Type B pancreatic cell (in vitro differentiated cells): ENCODE results near the gene UMAD1. TPM values are rescaled to one million over a fixed set of nuclear protein-coding genes. Genes with fewer than 3 reads are reported as not detected.

Source experiments
- DNase-seq: peaks from one replicate; pipeline ENCODE4 v3.0.0; 2021; ENCODE audit warnings: mixed read lengths; ENCODE audit not compliant: unreplicated experiment; ENCODE audit errors: extremely low spot score
- H3K27ac Mint-ChIP-seq: 2 replicates; pipeline ENCODE4 v1.8.0; 2021; ENCODE audit warnings: mild to moderate bottlenecking, mixed read lengths
- H3K27me3 Mint-ChIP-seq: 2 replicates; pipeline ENCODE4 v1.8.0; 2021; ENCODE audit warnings: mixed read lengths
- H3K36me3 Mint-ChIP-seq: 2 replicates; pipeline ENCODE4 v1.8.0; 2021; ENCODE audit warnings: mixed read lengths
- H3K4me1 Mint-ChIP-seq: one replicate; pipeline ENCODE4 v1.8.0; 2021; ENCODE audit warnings: mixed read lengths; ENCODE audit not compliant: unreplicated experiment
- H3K4me3 Mint-ChIP-seq: 2 replicates; pipeline ENCODE4 v1.8.0; 2021; ENCODE audit warnings: mild to moderate bottlenecking, mixed read lengths
- H3K9me3 Mint-ChIP-seq: 2 replicates; pipeline ENCODE4 v1.8.0; 2021; ENCODE audit warnings: mixed read lengths
- total RNA-seq: library from RNA; stranded (reverse); gene quantifications from 2 replicates; pipeline ENCODE4 v1.2.1, GENCODE V29; 2021; ENCODE audit warnings: low replicate concordance
- TF ChIP-seq, protein P1 (sequence below): fragments of 200-600 bp; sonication (generic); conservative IDR thresholded peaks from 2 replicates; pipeline ENCODE4 v1.5.0; 2021; ENCODE audit warnings: antibody characterized with exemption, mild to moderate bottlenecking

UMAD1 gene
- total RNA-seq, 1 donor from 2014 or later: 9.0 TPM

DNA sequence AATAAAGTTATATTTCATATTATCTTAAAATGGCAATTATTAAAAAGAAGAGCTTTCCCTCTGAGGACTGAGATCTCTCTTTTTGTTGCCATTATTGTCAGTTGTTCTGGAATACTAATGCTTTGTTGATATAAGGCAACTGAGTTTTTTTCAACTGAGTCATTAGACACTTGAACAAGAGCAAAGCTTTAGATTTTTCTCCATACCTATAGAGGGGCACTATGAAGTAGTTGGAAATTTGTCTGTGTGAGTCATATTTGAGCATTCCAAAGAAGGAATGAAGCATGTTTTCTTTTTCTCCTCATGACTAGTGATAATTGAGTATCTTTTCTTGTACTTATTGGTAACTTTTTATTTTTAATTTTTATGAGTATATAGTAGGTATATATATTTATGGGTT is 53.3 kb downstream of the UMAD1 start:
- Mint-ChIP-seq H3K36me3 (peaks cover 4% of the 10 kb centered on the region), H3K27me3 (no peaks in the 10 kb centered on the region), H3K9me3 (peaks cover 6% of the 10 kb centered on the region), H3K4me3 (no peak overlapping the region), H3K4me1 (peaks cover 6% of the 10 kb centered on the region), H3K27ac (no peak overlapping the region)
- TF ChIP-seq, protein P1, sequence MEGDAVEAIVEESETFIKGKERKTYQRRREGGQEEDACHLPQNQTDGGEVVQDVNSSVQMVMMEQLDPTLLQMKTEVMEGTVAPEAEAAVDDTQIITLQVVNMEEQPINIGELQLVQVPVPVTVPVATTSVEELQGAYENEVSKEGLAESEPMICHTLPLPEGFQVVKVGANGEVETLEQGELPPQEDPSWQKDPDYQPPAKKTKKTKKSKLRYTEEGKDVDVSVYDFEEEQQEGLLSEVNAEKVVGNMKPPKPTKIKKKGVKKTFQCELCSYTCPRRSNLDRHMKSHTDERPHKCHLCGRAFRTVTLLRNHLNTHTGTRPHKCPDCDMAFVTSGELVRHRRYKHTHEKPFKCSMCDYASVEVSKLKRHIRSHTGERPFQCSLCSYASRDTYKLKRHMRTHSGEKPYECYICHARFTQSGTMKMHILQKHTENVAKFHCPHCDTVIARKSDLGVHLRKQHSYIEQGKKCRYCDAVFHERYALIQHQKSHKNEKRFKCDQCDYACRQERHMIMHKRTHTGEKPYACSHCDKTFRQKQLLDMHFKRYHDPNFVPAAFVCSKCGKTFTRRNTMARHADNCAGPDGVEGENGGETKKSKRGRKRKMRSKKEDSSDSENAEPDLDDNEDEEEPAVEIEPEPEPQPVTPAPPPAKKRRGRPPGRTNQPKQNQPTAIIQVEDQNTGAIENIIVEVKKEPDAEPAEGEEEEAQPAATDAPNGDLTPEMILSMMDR: no peak
- no peak for DNase-seq

DNA sequence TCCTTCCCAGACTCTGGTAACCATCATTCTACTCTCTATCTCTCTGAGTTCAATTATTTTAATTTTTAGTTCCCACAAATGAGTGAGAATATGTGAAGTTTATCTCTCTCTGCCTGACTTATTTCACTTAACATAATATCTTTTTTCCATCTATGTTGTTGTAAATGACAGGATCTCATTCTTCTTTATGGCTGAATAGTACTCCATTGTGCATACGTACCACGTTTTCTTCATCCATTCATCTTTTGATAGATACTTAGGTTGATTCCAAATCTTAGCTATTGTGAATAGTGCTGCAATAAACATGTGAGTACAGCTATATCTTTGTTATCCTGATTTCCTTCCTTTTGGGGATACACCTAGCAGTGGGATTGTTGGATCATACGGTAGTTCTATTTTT is 54.0 kb downstream of the UMAD1 start:
- Mint-ChIP-seq H3K27ac (no peak overlapping the region), H3K4me3 (no peak overlapping the region), H3K36me3 (peaks cover 4% of the 10 kb centered on the region), H3K9me3 (peaks cover 6% of the 10 kb centered on the region), H3K4me1 (peaks cover 6% of the 10 kb centered on the region), H3K27me3 (no peaks in the 10 kb centered on the region)
- no peak for DNase-seq
- TF ChIP-seq, protein P1: no peak

DNA sequence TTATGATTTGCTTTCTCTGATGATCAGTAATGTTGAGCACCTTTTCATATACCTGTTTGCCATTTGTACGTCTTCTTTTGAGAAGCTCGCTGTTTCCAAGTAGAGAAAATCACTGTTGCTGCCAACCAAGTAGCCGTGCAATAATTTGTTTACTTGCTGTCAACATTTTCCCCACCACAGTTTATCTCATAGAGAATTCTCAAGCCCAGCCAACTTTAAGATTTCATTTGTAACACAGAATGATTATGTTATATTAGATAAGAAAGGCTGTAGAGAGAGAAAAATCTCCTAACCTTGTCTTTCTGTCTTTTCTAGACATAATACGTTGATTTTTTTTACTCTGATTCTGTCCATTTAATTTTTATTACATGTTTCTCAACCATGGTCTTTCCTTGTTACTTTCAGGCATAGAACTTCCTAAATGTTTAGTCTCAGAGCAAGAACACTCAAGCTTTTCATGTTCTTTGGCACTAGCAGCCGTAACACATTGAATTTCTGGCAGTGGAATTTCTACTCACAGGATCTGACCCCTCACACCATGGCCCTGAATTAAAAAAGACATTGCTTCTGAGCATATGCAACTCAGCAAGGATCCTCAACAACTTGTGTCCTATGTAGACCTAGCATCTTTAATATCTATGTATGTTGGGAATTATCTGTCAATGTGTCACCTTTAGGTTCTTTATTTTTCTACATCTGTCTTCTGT is 54.7 kb downstream of the UMAD1 start:
- no peak for DNase-seq
- peaks cover 6% of the 10 kb centered on the region for H3K4me1 Mint-ChIP-seq
- TF ChIP-seq, protein P1: no peak
- H3K36me3 Mint-ChIP-seq: peaks cover 4% of the 10 kb centered on the region
- no peak overlapping the region for H3K4me3 Mint-ChIP-seq
- peaks cover 6% of the 10 kb centered on the region for H3K9me3 Mint-ChIP-seq
- no peak overlapping the region for H3K27ac Mint-ChIP-seq
- H3K27me3 Mint-ChIP-seq: no peaks in the 10 kb centered on the region

DNA sequence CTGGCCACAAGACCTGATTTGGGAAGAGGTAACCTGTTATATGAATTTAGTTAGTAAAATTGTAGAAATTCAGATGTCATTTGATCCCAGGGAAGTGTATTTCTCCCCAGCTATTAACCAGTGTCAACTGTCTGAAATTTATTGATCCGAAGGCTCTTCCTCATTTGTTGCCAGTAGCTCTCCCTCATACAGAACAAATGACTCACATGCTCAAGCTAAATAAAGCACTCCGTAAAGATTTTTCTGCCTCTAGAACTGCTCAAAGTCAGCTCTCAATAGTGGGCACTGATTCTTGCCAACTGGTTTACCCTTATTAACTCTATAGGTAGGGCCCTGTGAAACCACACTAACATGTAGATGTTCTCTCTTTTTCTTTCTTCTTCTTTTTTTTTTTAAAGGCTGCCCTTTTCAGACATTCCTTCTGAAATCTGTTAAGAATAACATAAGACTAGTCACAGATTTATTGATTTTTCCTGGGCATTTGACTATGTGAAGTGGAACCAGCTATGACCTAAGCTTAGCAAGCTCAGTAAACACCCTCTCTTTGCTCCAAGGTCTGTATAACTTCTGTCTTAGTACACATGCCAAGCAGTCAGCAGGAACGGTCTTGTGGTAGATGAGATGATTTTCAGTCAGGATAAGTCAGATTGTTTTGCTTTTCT is 56.0 kb downstream of the UMAD1 start:
- Mint-ChIP-seq H3K9me3 (peaks cover 6% of the 10 kb centered on the region), H3K27ac (peak overlapping the region; percentile 35), H3K36me3 (peaks cover 4% of the 10 kb centered on the region), H3K27me3 (no peaks in the 10 kb centered on the region), H3K4me3 (no peak overlapping the region), H3K4me1 (peaks cover 6% of the 10 kb centered on the region)
- DNase-seq: no peak
- TF ChIP-seq, protein P1: no peak

DNA sequence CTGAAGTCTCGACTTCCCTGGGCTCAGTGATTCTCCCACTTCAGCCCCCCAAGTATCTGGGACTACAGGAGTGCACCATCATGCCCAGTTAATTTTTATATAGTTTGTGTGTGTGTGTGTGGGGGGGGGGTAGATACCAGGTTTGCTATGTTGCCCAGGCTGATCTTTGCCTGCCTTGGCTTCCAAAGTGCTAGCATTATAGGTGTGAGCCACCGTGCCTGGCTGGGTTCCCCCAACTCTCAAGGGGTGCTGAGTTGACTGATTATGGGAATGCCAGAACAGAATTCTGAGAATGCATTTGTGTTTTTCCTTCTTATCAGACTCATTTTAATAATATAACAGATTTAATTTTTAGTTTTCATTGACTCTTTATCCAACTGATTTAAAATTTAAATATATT is 58.4 kb downstream of the UMAD1 start:
- Mint-ChIP-seq H3K4me3 (no peak overlapping the region), H3K9me3 (peaks cover 6% of the 10 kb centered on the region), H3K36me3 (no peaks in the 10 kb centered on the region), H3K27ac (no peak overlapping the region), H3K27me3 (no peaks in the 10 kb centered on the region), H3K4me1 (peaks cover 12% of the 10 kb centered on the region)
- DNase-seq: no peak
- TF ChIP-seq, protein P1: no peak
